OCI-LY3 (cell line): ENCODE measurements around the gene DGKG.

Experiments used
- H2AFZ ChIP-seq: fragments of 200-600, 300-600 bp; shearing (Covaris generic); 2 replicates; pipeline ENCODE4 v1.6.0; 2014; ENCODE audit warnings: antibody characterized with exemption, low read depth, low read length
- H3K27ac ChIP-seq: fragments of 200-600, 300-600 bp; sonication (generic); 2 replicates; pipeline ENCODE4 v1.5.1; 2014; ENCODE audit warnings: mild to moderate bottlenecking, low read length, moderate library complexity, mixed read lengths
- H3K27me3 ChIP-seq: fragments of 200-600, 300-600 bp; sonication (generic); 2 replicates; pipeline ENCODE4 v1.6.1; 2014; ENCODE audit warnings: low read depth, low read length, mixed read lengths
- H3K36me3 ChIP-seq: fragments of 200-600, 300-600 bp; sonication (generic); replicated peaks from 2 replicates; pipeline ENCODE3; 2014; ENCODE audit warnings: low read depth, low read length, mixed read lengths
- H3K4me1 ChIP-seq: fragments of 300-600, 200-600 bp; sonication (generic); 2 replicates; pipeline ENCODE4 v1.6.1; 2014; ENCODE audit warnings: low read length, mixed read lengths
- H3K4me2 ChIP-seq: fragments of 200-600, 300-600 bp; sonication (generic); 2 replicates; pipeline ENCODE4 v1.6.1; 2014; ENCODE audit warnings: low read length, mixed read lengths
- H3K4me3 ChIP-seq: fragments of 300-600, 200-600 bp; sonication (generic); 2 replicates; pipeline ENCODE4 v1.5.1; 2014; ENCODE audit warnings: antibody characterized with exemption, mild to moderate bottlenecking, low read length, moderate library complexity
- H3K79me2 ChIP-seq: fragments of 300-600, 200-600 bp; shearing (Covaris generic); 2 replicates; pipeline ENCODE4 v1.6.1; 2014; ENCODE audit warnings: mild to moderate bottlenecking, low read length, mixed read lengths
- H3K9ac ChIP-seq: fragments of 300-600, 200-600 bp; shearing (Covaris generic); 2 replicates; pipeline ENCODE4 v1.6.0; 2014; ENCODE audit warnings: mild to moderate bottlenecking, low read length, moderate library complexity
- H3K9me3 ChIP-seq: fragments of 200-600, 300-600 bp; shearing (Covaris generic); 2 replicates; pipeline ENCODE4 v1.6.1; 2014; ENCODE audit warnings: low read length, mixed read lengths; ENCODE audit not compliant: insufficient read depth
- H4K20me1 ChIP-seq: fragments of 200-600, 300-600 bp; sonication (generic); 2 replicates; pipeline ENCODE4 v1.6.1; 2016; ENCODE audit warnings: low read length, mixed read lengths; ENCODE audit not compliant: insufficient read depth
- EZH2phosphoT487 ChIP-seq: fragments of 200-600 bp; shearing (Covaris generic); IDR thresholded peaks from 2 replicates; pipeline ENCODE4 v1.6.1; 2018; ENCODE audit warnings: antibody characterized with exemption, mixed run types, low read depth
- TF ChIP-seq, protein P1 (sequence below): fragments of 200-600, 300-600 bp; sonication (generic); IDR thresholded peaks from 2 replicates; pipeline ENCODE4 v1.5.1; 2014; ENCODE audit warnings: antibody characterized with exemption, low read length, low read depth

Gene DGKG

GRCh38 chr3:186119499-186119898 lies 242.5 kb downstream of the DGKG start:
- no peak overlapping the region for H3K27ac ChIP-seq
- no peak overlapping the region for H3K9ac ChIP-seq
- H3K9me3 ChIP-seq: no peaks in the 10 kb centered on the region
- TF ChIP-seq EZH2phosphoT487: no peak
- TF ChIP-seq, protein P1, sequence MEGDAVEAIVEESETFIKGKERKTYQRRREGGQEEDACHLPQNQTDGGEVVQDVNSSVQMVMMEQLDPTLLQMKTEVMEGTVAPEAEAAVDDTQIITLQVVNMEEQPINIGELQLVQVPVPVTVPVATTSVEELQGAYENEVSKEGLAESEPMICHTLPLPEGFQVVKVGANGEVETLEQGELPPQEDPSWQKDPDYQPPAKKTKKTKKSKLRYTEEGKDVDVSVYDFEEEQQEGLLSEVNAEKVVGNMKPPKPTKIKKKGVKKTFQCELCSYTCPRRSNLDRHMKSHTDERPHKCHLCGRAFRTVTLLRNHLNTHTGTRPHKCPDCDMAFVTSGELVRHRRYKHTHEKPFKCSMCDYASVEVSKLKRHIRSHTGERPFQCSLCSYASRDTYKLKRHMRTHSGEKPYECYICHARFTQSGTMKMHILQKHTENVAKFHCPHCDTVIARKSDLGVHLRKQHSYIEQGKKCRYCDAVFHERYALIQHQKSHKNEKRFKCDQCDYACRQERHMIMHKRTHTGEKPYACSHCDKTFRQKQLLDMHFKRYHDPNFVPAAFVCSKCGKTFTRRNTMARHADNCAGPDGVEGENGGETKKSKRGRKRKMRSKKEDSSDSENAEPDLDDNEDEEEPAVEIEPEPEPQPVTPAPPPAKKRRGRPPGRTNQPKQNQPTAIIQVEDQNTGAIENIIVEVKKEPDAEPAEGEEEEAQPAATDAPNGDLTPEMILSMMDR: no peak
- H3K4me3 ChIP-seq: no peak overlapping the region
- H4K20me1 ChIP-seq: no peaks in the 10 kb centered on the region
- no peaks in the 10 kb centered on the region for H3K79me2 ChIP-seq
- H3K27me3 ChIP-seq: peaks cover 49% of the 10 kb centered on the region
- no peak overlapping the region for H2AFZ ChIP-seq
- no peaks in the 10 kb centered on the region for H3K36me3 ChIP-seq
- H3K4me1 ChIP-seq: peaks cover 15% of the 10 kb centered on the region
- H3K4me2 ChIP-seq: no peak overlapping the region

GRCh38 chr3:186118692-186119091 lies 243.3 kb downstream of the DGKG start:
- peaks cover 15% of the 10 kb centered on the region for H3K4me1 ChIP-seq

DNA sequence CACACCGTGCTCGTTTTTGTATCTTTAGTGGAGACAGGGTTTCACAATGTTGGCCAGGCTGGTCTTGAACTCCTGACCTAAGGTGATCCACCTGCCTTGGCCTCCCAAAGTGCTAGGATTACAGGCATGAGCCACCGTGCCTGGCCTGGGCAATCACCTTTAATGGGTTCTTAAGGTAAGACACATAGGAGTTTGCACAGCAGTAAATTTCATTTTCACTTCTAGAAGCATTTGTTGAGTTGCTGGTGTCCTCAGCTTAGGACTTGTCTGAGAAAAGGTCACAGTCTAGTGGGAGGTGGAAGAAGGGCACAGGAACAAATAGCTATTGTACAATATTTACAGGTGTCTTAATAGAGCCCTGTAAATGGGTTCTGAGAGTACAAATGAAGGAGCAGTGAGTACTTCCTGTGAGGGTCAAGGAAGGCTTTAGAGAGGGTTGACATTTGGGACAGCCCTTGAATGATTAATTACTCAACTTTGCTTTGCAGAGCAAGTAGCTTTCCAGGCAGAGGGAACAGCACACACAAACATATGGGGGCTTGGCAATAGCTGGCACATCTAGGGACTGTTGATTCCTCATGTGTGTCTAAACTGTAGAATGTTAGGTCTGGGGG lies 244.4 kb downstream of the DGKG start:
- TF ChIP-seq, protein P1: no peak
- TF ChIP-seq EZH2phosphoT487: no peak
- Histone ChIP-seq H3K9ac (no peak overlapping the region), H3K27me3 (peaks cover 59% of the 10 kb centered on the region), H3K9me3 (no peaks in the 10 kb centered on the region), H3K4me3 (no peak overlapping the region), H3K36me3 (no peaks in the 10 kb centered on the region), H2AFZ (no peak overlapping the region), H3K4me2 (no peak overlapping the region), H4K20me1 (no peaks in the 10 kb centered on the region), H3K79me2 (no peaks in the 10 kb centered on the region), H3K27ac (no peak overlapping the region), H3K4me1 (peaks cover 15% of the 10 kb centered on the region)

More at GRCh38 chr3:186118692-186119091, 243.3 kb downstream of the DGKG start:
- Histone ChIP-seq H3K4me3 (0 out of 2 replicates have a peak overlapping the region, but pooled peaks have one; percentile 15), H3K79me2 (no peaks in the 10 kb centered on the region), H3K27me3 (peaks cover 57% of the 10 kb centered on the region), H3K36me3 (no peaks in the 10 kb centered on the region), H3K9ac (no peak overlapping the region), H3K9me3 (no peaks in the 10 kb centered on the region), H4K20me1 (no peaks in the 10 kb centered on the region), H2AFZ (no peak overlapping the region), H3K4me2 (peak overlapping the region; percentile 46), H3K27ac (no peak overlapping the region)
- TF ChIP-seq, protein P1: no peak
- no peak for TF ChIP-seq EZH2phosphoT487

DNA sequence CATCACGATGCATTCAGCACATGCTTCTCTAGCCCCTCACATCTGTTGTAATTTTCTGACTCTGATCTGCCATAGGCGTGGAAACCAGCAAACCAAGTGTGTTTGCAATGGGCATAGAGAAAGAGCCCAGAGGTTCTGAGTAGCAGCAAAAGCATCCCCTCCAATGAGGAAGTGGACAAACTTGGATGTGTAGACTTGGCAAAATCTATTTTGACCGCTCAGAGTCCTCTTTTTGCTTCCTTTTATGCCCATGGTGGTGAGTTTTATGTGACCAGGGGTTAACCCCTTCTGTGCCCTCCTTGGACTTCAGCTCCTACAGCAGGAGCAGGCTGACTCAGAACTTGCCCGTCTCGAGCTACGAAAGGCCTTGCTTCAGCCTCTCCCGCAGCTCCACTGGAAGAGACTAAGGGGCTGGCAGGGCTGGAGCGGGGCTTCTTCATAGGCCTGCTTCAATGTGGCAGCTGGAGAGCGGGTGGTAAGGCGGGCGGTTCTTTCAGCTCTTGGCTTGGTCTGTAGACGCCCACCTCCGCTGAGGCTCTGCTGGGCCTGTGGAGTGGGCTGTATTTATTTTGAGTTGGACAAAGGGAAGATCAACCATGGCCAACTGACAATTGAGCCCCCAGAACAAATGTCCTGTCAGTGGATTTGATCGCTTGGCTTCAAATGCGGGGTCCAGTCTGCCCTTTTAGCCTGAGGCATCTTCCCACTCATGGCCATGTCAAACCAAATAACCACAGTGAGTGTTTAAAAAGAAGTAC lies 246.6 kb downstream of the DGKG start:
- Histone ChIP-seq H2AFZ (no peak overlapping the region), H3K4me1 (peaks cover 37% of the 10 kb centered on the region), H4K20me1 (no peaks in the 10 kb centered on the region), H3K9ac (no peak overlapping the region), H3K27me3 (peaks cover 59% of the 10 kb centered on the region), H3K9me3 (no peaks in the 10 kb centered on the region), H3K36me3 (no peaks in the 10 kb centered on the region), H3K4me3 (no peak overlapping the region), H3K27ac (no peak overlapping the region), H3K79me2 (no peaks in the 10 kb centered on the region), H3K4me2 (no peak overlapping the region)
- TF ChIP-seq EZH2phosphoT487: no peak
- TF ChIP-seq, protein P1: no peak
